ENCODE data around the gene PABPN1L. TPM values are rescaled to one million over a fixed set of nuclear protein-coding genes. Genes with fewer than 3 reads are reported as not detected.

Gene PABPN1L
- total and polyA plus RNA-seq, 2 of the 4 experiments (the other 2 are of a cell fraction): not detected

GRCh38 chr16:88861359-88861758 lies 5.1 kb downstream of the PABPN1L start:
- Histone ChIP-seq H2AK9ac (replicated peaks; ENCODE audit: low read depth, low read length, poor library complexity) (no peak overlapping the region), H2BK5ac (ENCODE audit: low read depth, low read length, poor library complexity, severe bottlenecking) (no peak overlapping the region), H4K91ac (ENCODE audit: insufficient read depth, low read depth, low read length) (no peak overlapping the region), H3K27me3 (ENCODE audit: control insufficient read depth, insufficient read depth, low read length) (no peaks in the 10 kb centered on the region), H3K9me3 (ENCODE audit: control insufficient read depth, insufficient read depth, low read length) (no peaks in the 10 kb centered on the region), H2BK120ac (ENCODE audit: low read depth, low read length) (no peak overlapping the region), H3K27ac (ENCODE audit: insufficient read depth, low read length) (no peak overlapping the region), H3K4me3 (ENCODE audit: insufficient read depth, low read depth, low read length) (no peak overlapping the region), H4K5ac (ENCODE audit: low read depth, low read length) (no peak overlapping the region), H2BK20ac (ENCODE audit: low read depth, low read length) (no peak overlapping the region), H3K56ac (ENCODE audit: extremely low read depth, insufficient read depth, low read length) (no peak overlapping the region), H3K4me1 (ENCODE audit: control insufficient read depth, insufficient read depth, low read length) (peaks cover 3% of the 10 kb centered on the region; the same call in 1 of the 2 replicates), H2BK15ac (ENCODE audit: low read depth, low read length) (no peak overlapping the region), H3K9me1 (ENCODE audit: insufficient read depth, low read length) (no peaks in the 10 kb centered on the region), H3K79me1 (ENCODE audit: low read depth in 1 of 2, low read length in 2 of 2) (peaks cover 2 to 20% of the 10 kb centered on the region in 2 experiments; a peak in 3 of 4 replicates), H3K4ac (ENCODE audit: low read depth, low read length) (no peak overlapping the region), H3K4me2 (ENCODE audit: low read depth, low read length) (no peak overlapping the region), H3K14ac (replicated peaks; ENCODE audit: low read depth, low read length) (no peak overlapping the region), H3K23ac (ENCODE audit: low read depth, low read length) (no peak overlapping the region), H4K8ac (ENCODE audit: low read depth in 2 of 2, low read length in 2 of 2) (no peak overlapping the region), H3K18ac (ENCODE audit: low read depth, low read length) (no peak overlapping the region), H4K20me1 (ENCODE audit: insufficient read depth, low read length) (no peaks in the 10 kb centered on the region; the same call in 1 of the 2 replicates), H2AFZ (replicated peaks; ENCODE audit: low read length, poor library complexity) (no peak overlapping the region), H2AK5ac (ENCODE audit: low read depth, low read length) (no peak overlapping the region), H3K36me3 (ENCODE audit: control insufficient read depth, insufficient read depth, low read length) (peaks cover 25% of the 10 kb centered on the region), H3K9ac (ENCODE audit: low read depth, low read length) (no peak overlapping the region)
- ChIA-PET POLR2A (ENCODE audit: unreplicated experiment) (no interaction called here), CTCF (no interaction called here)
- in situ Hi-C loops (cut with MboI; ENCODE audit: low sequenced_read_pairs) (no loop called here), dilution Hi-C loops (cut with HindIII; ENCODE audit: low sequenced_read_pairs, unreplicated experiment) (no loop called here), intact Hi-C loops (cut with micrococcal nuclease) (no loop called here)
- no peak for ATAC-seq (ENCODE audit: low read depth)
- 100% methylated on average over 4 of the region's 19 CpGs; no CpG with 5 or more reads in 1 of the 2 experiments for WGBS, 2 experiments (ENCODE audit: extremely low coverage in 2 of 2, insufficient read length in 1 of 2)
- no TSS peak for BruUV-seq (replicated peaks)
- TF ChIP-seq BHLHE40 (IDR thresholded peaks at IDR 0.05; ENCODE audit: low read depth, low read length) (no peak), RFX5 (IDR thresholded peaks at IDR 0.05; ENCODE audit: low read depth, low read length) (no peak), FOS (IDR thresholded peaks at IDR 0.05; ENCODE audit: low read depth, low read length) (no peak), MXI1 (IDR thresholded peaks at IDR 0.05; ENCODE audit: borderline replicate concordance, low read depth, low read length) (no peak), MAFK (IDR thresholded peaks at IDR 0.05; ENCODE audit: low read depth, low read length) (no peak), USF2 (IDR thresholded peaks at IDR 0.05; ENCODE audit: low read depth, low read length) (no peak), RAD21 (IDR thresholded peaks at IDR 0.05; ENCODE audit: low read length) (no peak), ELK1 (IDR thresholded peaks at IDR 0.05; ENCODE audit: borderline replicate concordance, low read depth, low read length) (no peak), NFE2L2 (IDR thresholded peaks at IDR 0.05; ENCODE audit: low read depth, low read length) (no peak), CTCF (conservative IDR thresholded peaks at IDR 0.05; ENCODE audit: low read depth, low read length) (no peak), POLR2A (IDR thresholded peaks at IDR 0.05; ENCODE audit: low read depth, low read length) (no peak), RCOR1 (IDR thresholded peaks at IDR 0.05; ENCODE audit: insufficient replicate concordance, low read length) (no peak), CEBPB (IDR thresholded peaks at IDR 0.05; ENCODE audit: low read depth, low read length) (no peak), CHD1 (IDR thresholded peaks at IDR 0.05; ENCODE audit: low read depth, low read length) (no peak), SMC3 (IDR thresholded peaks at IDR 0.05; ENCODE audit: low read depth, low read length) (no peak)
- DNase-seq: no peak

Measured in IMR-90 (cell line).